Measurements from ENCODE around the gene GGA1. TPM values are rescaled to one million over a fixed set of nuclear protein-coding genes. Genes with fewer than 3 reads are reported as not detected.

GGA1 gene
- total RNA-seq, 1 donor from 2014 or later, result 132 TPM

- no peak for TF ChIP-seq CTCF (IDR thresholded peaks at IDR 0.05; ENCODE audit: unreplicated experiment)
- Mint-ChIP-seq H3K27me3 (no peaks in the 10 kb centered on the region), H3K36me3 (ENCODE audit: insufficient read depth) (no peaks in the 10 kb centered on the region), H3K4me1 (ENCODE audit: low read depth) (peaks cover 18% of the 10 kb centered on the region), H3K4me3 (ENCODE audit: low read depth) (no peak overlapping the region), H3K9me3 (ENCODE audit: low read depth) (no peaks in the 10 kb centered on the region), H3K27ac (no peak overlapping the region)
- no peak for DNase-seq (ENCODE audit: low spot score, unreplicated experiment)
These were observed 21.3 kb downstream of the GGA1 start for GRCh38 chr22:37629928-37630327.

- Mint-ChIP-seq H3K4me1 (ENCODE audit: low read depth) (peaks cover 18% of the 10 kb centered on the region), H3K27me3 (no peaks in the 10 kb centered on the region), H3K27ac (peak overlapping the region; percentile 56), H3K9me3 (ENCODE audit: low read depth) (no peaks in the 10 kb centered on the region), H3K4me3 (ENCODE audit: low read depth) (no peak overlapping the region), H3K36me3 (ENCODE audit: insufficient read depth) (no peaks in the 10 kb centered on the region)
- DNase-seq (ENCODE audit: low spot score, unreplicated experiment), result no peak
- no peak for TF ChIP-seq CTCF (IDR thresholded peaks at IDR 0.05; ENCODE audit: unreplicated experiment)
These were observed 22.3 kb downstream of the GGA1 start for GRCh38 chr22:37630839-37631435.

- H3K4me1 Mint-ChIP-seq (ENCODE audit: low read depth), result peaks cover 18% of the 10 kb centered on the region
- TF ChIP-seq CTCF (IDR thresholded peaks at IDR 0.05; ENCODE audit: unreplicated experiment), result no peak
- H3K36me3 Mint-ChIP-seq (ENCODE audit: insufficient read depth), result no peaks in the 10 kb centered on the region
- H3K27ac Mint-ChIP-seq, result peak overlapping the region; percentile 56
- H3K4me3 Mint-ChIP-seq (ENCODE audit: low read depth), result no peak overlapping the region
- DNase-seq (ENCODE audit: low spot score, unreplicated experiment), result no peak
- H3K9me3 Mint-ChIP-seq (ENCODE audit: low read depth), result no peaks in the 10 kb centered on the region
- H3K27me3 Mint-ChIP-seq, result no peaks in the 10 kb centered on the region
These were observed 23.0 kb downstream of the GGA1 start for GRCh38 chr22:37631448-37632173.

GRCh38 chr22:37632174-37633088 lies 23.8 kb downstream of the GGA1 start:
- H3K4me1 Mint-ChIP-seq (ENCODE audit: low read depth), result peaks cover 18% of the 10 kb centered on the region
- TF ChIP-seq CTCF (IDR thresholded peaks at IDR 0.05; ENCODE audit: unreplicated experiment), result no peak
- no peak overlapping the region for H3K27ac Mint-ChIP-seq
- no peaks in the 10 kb centered on the region for H3K36me3 Mint-ChIP-seq (ENCODE audit: insufficient read depth)
- H3K27me3 Mint-ChIP-seq, result no peaks in the 10 kb centered on the region
- no peak for DNase-seq (ENCODE audit: low spot score, unreplicated experiment)
- H3K4me3 Mint-ChIP-seq (ENCODE audit: low read depth), result no peak overlapping the region
- no peaks in the 10 kb centered on the region for H3K9me3 Mint-ChIP-seq (ENCODE audit: low read depth)

- DNase-seq (ENCODE audit: low spot score, unreplicated experiment), result no peak
- no peaks in the 10 kb centered on the region for H3K27me3 Mint-ChIP-seq
- no peaks in the 10 kb centered on the region for H3K9me3 Mint-ChIP-seq (ENCODE audit: low read depth)
- H3K4me1 Mint-ChIP-seq (ENCODE audit: low read depth), result peaks cover 18% of the 10 kb centered on the region
- no peak overlapping the region for H3K4me3 Mint-ChIP-seq (ENCODE audit: low read depth)
- no peak for TF ChIP-seq CTCF (IDR thresholded peaks at IDR 0.05; ENCODE audit: unreplicated experiment)
- no peaks in the 10 kb centered on the region for H3K36me3 Mint-ChIP-seq (ENCODE audit: insufficient read depth)
- peak overlapping the region; percentile 73 for H3K27ac Mint-ChIP-seq
These were observed 24.5 kb downstream of the GGA1 start for GRCh38 chr22:37633089-37633624.
